Activated naive CD8-positive, alpha-beta T cell treated with anti-CD3 and anti-CD28 coated beads, Interleukin-2, amount 50 U/mL, for 16 hours (primary cell): ENCODE results near the gene TIGD3.
A peak's percentile ranks its signal among the peaks of the same experiment; 100 is the strongest.
"Not testable (repeated sequence)": the region's sequence is repeated elsewhere in the genome, so short reads cannot be mapped to it uniquely, and the experiment has no call there.

Experiments
- DNase-seq: peaks from one replicate; pipeline ENCODE4 v3.0.0-alpha.2; 2020; ENCODE audit warnings: low read depth, low spot score

TIGD3 gene

DNA sequence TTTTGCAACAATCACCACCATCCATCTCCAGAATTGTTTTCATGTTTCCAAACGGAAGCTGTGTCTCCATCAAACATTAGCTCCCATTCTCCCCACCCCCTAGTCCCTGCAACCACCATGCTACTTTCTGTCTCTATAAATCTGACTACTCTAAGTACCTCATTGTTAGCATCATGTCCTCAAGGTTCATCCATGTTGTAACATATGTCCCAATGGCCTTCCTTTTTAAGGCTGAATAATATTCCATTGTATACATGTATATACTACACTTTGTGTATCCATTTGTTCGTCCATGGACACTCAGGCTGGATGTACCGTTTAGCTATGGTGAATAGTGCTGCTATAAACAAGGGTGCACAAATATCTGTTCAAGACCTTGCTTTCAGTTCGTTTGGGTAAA lies 29.1 kb upstream of the TIGD3 start:
- DNase-seq, result no peak

DNA sequence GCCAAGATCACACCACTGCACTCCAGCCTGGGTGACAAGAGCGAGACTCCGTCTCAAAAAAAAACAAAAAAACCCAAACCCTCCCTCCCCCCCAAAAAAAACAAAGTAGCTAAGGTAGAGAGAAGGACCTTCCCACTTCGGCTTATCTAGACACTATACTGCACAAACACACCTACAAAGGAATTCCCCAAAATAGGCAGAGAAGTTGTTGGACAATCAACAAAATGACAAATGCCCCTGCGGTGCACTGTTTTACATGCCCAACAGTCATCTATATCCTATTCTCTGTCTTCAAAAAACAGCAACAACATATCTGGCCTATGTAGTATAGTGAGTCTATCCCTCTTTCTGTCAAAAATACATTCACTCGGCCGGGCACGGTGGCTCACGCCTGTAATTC lies 27.5 kb upstream of the TIGD3 start:
- DNase-seq, result no peak

DNA sequence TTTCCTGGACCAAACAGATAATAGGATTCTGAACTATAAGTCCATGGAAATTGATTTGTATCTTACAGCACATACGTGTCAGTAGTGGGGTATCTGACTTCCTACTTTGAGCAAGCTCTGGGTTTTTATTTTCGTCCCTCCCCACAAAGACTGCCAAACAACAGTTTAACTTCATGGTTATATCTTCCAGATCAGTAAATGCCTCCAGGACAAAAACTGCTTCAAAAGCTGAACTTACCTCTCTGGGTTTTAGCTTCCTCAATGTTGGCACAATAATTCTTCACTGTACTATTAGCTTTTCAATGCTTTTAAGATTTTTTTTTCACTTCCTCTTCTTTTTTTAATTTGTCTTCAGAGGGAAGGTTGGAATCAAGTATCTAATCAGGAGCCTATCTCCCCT lies 25.1 kb upstream of the TIGD3 start:
- DNase-seq, result no peak

DNA sequence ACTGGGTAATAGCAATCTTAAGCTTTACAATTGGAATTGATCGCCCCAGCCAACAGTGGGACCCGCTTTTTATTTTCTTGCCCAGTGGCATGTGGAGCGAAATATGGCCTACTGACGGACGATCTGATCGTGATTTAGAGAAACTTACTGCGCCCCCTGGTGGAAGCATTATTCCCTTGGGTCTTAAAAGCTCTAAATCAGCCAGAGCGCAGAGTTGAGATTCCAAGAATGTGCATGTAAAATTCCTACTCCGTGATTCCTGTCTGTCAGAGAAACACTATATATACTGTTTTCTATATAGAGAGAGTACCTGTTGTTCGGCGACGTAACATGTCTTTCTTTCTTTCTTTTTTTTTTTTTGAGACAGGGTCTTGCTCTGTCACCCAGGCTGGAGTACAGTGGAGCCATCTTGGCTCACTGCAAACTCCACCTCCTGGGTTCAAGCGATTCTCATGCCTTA lies 24.6 kb upstream of the TIGD3 start:
- DNase-seq, result peak; percentile 74

DNA sequence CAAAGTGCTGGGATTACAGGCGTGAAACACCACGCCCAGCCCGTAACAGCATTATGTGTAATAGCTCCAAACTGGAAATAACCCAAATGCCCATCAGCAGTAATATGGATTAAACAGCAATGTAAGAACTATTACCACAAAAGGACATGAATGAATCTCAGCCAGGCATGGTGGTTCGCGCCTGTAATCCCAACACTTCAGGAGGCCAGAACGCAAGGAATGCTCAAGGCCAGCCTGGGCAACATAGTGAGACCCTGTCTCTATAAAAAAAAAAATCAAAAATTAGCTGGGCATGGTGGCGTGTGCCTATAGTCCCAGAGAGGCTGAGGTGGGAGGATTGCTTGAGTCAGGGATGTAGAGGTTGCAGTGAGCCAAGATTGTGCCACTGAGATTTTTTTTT lies 24.0 kb upstream of the TIGD3 start:
- DNase-seq, result no peak

DNA sequence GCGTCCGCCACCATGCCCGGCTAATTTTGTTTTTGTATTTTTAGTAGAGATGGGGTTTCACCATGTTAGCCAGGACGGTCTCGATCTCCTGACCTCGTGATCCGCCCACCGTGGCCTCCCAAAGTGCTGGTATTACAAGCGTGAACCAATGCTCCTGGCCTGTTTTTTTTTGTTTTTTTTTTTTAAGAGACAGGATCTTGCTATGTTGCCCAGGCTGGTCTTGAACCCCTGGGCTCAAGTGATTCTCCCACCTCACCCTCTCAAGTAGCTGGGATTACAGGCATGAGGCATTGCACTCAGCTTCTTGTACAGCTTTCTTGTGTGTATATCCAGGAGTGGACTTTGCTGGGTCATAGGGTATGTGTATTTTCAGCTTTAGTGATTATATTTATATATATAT lies 22.0 kb upstream of the TIGD3 start:
- not testable (repeated sequence) for DNase-seq

DNA sequence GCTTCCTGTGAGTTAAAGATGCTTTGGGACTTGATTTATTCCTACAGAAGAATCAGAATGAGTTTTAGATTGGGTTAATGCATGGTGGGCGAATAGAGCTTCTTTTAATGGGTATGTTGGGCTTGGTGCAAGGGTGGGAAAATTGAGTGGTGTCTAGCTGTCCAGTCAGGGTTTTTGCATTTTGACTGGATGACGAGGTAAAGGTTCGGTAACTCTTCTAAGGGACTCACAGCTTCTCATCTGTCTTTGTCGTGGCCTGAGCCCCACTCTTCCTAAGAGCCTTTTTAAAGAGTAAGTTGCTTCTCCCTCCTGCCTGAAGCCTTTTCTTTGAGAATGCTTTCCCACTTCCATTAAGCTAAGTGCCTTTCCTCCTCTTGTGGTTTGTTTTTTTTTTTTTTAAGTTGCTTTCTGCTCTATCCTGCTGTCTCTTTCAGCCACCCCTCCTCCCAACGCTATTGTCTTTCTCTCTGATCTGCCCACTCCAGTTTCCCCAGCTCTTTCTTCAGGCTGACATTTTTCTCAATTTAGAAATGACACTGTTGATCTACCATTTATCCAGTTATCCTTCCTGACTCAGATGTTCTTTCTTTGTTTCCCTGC lies 19.8 kb upstream of the TIGD3 start:
- DNase-seq, result no peak

DNA sequence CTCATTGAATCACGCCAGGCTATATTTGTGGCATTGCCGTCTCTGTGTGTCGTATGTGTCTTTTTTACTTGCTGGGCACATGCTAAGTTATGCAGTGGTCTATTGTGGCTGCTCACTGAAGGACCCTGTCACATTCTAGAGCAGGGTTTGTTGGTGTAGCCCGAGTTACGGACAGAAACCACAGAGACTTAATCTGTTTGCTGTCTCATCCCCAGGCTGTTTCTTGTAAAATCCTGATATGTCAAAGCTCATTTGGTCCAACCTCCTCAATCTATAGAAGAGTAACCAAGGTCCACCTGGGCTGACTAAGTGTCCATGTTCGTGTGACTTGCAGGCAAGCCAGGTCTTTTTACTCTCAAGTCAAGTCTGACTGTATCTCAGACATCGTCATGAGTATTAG lies 15.9 kb upstream of the TIGD3 start:
- no peak for DNase-seq

DNA sequence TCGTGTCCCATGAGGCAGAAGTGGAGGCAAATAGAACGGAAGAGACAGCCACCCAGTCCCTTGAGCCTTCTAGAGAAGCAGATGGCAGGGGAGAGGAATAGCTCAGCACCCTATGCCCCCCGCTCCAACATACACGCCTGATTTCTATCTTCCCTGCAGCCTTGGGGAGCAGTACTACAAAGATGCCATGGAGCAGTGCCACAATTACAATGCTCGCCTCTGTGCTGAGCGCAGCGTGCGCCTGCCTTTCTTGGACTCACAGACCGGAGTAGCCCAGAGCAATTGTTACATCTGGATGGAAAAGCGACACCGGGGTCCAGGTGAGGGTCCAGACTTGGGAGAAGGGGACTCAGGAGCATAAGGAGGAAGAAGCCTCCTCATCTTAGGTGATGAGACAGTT lies 14.3 kb upstream of the TIGD3 start:
- no peak for DNase-seq

DNA sequence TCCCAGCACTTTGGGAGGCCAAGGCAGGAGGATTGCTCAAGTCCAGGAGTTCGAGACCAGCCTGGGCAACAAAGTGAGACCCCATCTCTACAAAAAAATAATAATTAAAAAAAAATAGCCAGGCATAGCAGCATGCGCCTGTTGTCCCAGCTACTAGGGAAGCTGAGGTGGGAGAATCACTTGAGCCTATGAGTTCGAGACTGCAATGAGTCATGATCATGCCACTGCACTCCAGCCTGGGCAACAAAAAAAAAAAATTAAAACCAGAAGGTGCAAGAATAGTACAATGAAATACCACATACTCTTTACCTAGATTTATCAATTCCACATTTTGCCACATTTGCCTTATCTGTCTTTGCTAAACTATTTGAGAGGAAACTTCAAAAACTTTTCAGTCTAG lies 12.7 kb upstream of the TIGD3 start:
- DNase-seq, result no peak

DNA sequence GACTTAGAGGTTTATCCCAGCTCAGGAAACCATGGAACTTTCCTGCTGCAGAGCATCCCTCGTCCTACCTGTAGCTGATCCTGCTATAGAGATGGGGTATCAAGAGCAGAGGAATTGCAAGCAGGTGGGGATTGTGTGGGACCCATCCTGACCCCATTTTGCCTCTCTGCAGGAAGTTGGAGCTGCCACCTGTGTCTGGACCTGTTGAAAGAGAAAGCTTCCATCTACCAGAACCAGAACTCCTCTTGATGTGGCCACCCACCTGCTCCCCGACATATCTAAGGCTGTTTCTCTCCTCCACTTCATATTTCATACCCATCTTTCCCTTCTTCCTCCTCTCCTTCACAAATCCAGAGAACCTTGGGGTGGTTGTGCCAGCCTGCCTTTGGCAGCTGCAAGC lies 3.0 kb upstream of the TIGD3 start:
- no peak for DNase-seq

DNA sequence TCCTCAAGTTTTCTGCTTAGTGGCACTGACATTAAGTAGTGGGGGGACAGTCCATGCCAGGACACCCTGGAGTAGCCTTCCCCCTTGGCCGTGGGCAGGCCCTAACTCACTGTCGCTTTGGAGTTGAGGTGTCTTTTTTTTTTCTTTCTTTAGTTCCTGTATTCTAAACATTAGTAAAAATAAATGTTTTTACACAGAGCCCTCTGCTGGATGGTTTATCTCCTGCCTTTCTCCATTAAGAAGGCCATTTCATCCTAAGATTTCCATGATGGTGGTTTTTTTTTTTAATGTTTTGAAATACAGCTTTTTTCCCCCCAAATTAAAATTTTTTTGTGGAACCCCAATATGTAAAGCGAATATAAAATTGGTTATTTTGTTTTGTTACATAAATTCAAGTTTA lies 1.8 kb upstream of the TIGD3 start:
- DNase-seq, result no peak

DNA sequence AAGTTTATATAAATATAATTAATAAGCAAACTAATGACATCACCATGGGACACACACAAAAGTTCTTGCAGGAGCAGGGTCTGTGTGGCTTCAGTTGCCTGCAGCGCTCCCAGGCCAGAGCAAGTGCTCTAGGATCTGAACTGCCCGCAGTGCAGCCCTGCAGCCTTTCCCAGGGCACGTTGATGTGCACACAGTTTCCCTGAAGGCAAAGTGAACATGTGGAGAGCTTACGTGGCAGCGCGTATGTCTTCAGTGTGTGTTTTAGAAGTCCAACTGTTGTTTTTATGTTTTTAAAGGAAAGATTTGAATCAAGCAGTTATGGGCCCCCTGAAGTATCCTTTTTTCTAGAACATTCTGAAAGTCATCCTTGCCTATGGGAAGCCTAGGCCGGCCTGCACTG lies 1.2 kb upstream of the TIGD3 start:
- no peak for DNase-seq

DNA sequence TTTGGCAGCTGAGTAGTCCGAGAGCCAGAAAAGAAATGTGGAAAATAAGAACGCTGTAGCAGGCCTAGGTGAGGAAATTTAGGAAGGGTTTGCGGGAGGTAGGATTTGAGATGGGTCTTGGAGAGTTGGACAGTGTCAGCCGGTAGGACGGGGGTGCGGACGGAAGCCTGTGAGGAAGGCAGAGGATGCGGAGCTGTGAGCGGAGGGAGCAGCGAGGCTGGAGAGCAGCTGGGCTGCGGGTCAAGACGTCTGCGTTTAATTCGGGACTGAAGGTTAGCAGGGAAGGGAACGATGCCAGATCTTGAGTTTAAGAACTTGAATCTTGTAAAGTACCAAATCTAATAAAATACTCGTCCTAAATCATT lies 669 bp upstream of the TIGD3 start:
- DNase-seq, result no peak

DNA sequence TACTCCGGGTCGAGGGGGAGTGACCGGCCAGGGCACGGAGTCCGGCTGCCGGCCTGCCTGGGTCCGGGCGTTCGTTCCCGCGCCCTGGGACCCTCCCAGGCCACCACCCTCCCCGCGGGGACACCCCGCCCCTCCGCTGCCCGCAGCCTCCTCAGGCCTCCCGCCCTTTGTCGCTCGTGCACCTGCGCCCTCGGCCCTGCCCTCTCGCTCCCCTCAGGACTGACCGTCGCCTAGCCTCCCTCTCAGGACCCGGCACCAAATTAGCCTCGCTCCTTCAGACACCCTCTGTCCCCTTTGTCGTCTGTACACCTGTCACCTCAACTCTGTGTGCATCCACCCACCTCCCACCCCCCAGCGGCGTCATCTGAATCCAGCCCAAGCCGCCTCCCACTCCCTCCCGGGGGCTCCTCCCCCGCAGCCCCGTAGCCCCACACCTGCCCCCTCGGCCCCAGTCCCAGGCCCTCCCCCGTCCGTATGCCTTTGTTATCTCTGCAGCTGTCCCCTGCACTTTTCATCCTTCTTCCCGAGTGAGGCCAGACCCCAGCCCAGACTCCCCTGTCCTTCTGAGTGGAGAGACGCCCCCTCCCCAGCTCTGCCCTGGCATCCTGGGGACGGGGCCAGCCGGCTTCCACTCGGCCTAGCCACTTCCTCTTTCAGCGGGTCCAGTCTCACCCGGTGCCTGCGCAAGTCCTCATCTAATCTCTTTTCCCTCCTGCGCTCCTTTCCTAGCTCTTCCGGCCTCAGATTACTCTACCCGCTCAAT lies 643 bp downstream of the TIGD3 start:
- DNase-seq, result no peak

DNA sequence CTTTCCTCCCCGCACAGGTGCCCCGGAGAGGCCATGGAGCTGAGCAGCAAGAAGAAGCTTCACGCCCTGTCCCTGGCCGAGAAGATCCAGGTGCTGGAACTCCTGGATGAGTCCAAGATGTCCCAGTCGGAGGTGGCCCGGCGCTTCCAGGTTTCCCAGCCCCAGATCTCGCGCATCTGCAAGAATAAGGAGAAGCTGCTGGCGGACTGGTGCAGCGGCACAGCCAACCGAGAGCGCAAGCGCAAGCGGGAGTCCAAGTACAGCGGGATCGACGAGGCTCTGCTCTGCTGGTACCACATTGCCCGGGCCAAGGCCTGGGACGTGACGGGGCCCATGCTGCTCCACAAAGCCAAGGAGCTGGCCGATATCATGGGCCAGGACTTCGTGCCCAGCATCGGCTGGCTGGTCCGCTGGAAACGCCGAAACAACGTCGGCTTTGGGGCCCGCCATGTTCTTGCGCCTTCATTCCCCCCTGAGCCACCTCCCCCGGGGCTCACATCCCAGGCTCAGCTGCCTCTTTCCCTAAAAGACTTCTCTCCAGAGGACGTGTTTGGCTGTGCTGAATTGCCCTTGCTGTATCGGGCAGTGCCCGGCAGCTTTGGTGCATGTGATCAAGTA lies 1.3 kb downstream of the TIGD3 start:
- DNase-seq, result no peak

DNA sequence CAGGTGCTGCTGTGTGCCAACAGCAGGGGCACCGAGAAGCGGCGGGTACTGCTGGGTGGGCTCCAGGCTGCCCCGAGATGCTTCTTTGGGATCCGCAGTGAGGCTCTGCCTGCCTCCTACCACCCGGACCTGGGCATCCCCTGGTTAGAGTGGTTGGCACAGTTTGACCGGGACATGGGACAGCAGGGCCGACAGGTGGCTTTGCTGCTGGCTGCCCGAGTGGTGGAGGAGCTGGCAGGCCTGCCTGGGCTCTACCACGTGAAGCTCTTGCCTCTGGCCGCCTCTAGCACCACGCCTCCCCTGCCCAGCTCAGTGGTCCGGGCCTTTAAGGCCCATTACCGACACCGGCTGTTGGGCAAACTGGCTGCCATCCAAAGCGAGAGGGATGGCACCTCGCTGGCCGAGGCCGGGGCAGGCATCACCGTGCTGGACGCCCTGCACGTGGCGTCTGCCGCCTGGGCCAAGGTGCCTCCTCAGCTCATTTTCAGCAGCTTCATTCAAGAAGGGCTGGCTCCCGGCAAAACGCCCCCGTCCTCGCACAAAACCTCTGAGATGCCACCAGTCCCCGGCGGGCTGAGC lies 1.9 kb downstream of the TIGD3 start:
- DNase-seq, result no peak

DNA sequence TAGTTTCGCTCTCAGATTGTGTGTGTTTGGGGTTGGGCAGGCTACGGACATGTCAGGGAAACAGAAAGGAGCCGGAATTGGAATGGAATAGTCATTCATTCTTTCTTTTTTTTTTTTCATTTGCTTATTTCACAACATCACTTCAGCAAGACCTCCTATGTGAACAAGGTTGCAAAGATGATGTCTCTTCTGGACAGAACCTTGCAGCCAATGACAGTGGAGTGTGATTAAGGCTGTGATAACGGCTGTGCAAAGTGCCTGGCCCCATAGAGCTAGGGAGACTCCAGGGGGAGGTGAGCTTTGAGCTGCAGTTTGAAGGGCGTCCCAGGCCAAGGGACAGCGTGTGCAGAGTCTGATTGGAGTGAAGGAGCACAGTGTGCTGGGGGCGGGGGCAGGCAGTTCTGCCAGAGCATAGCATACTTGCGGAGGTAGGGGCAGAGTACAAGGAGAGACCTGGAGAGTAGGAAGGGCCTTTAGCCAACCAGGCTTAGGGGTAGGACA lies 3.4 kb downstream of the TIGD3 start:
- DNase-seq, result no peak

DNA sequence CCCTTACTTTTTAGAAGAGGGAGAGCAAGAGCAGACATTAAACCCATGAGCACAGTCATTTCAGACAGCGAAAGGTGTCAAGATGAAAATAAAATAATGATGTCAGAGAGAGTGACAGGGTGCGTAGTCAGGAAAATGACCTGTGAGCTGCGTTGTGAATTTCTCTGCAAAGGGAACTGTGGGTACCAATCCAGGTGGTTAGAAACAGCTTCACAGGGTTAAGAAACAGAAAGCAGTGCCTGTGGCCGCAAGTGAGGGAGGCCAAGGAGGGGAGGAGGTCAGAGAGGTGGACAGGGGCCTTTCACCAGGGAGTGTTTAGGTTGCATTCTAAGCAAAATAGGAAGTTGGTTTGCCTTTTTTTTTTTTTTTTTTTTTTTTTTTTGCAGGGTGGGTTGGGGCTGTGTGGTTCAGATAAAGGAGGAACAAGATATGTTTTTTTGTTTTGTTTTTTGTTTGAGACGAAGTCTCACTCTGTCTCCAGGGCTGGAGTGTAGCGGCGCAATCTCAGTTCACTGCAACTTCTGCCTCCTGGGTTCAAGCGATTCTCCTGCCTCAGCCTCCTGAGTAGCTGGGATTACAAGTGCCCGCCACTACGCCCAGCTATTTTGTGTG lies 7.9 kb downstream of the TIGD3 start:
- DNase-seq, result no peak

DNA sequence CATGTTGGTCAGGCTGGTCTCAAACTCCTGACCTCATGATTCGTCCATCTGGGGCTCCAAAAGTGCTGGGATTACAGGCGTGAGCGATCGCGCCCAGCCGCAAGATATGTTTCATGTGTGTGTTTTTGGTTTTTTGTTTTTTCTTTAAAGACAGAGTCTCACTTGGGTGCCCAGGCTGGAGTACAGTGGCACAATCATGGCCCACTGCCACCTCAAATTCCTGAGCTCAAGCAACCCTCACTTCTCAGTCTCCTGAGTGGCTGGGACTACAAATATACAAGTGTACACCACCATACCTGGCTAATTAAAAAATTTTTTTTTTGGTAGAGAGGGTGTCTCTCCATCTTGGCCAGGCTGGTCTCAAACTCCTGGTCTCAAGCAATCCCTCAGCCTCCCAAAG lies 8.4 kb downstream of the TIGD3 start:
- DNase-seq, result no peak

DNA sequence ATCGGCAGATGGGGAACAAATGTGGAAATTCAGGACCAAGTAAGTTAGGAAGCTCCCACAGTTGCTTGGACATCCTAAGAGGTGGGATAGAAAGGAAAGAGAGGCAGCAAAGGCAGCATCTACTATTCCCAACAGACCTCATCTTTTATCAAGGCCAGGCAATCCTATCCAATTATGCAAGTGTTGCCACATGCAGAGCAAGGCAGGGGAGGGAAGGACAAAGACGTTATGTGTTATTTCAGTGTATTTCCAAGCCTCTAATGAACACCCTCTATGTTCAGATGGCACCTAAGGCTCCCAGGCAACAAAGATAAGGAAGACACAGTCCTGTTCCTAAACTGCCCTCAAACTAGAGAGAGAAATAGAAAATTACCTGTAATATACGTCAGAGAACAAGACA lies 9.2 kb downstream of the TIGD3 start:
- DNase-seq, result no peak

DNA sequence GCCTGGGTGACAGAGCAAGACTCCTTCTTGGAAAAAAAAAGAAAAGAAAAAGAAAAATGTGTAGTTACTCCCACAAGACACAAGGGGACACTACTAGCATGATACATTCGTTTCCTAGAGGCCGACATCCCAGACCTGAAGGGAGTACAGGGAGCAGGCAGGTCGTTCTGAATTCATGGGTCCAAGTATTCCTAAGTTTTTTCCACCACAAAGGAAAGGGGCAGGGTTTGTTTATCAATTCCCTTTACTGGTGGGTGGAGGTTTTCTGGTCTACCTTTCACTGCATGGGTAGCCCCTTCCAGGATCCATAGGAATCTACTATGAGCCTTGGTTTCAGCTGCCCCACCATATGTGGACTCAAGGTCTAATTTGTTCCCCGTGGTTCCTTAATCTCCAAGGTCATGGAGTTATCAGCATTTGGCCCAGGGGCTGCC lies 11.8 kb downstream of the TIGD3 start:
- no peak for DNase-seq
